ENCODE data around the gene KSR1. TPM values are rescaled to one million over a fixed set of nuclear protein-coding genes. Genes with fewer than 3 reads are reported as not detected.

The KSR1 gene
- polyA plus RNA-seq, 1 donor from 2014 or later: 9.2 TPM

GRCh38 chr17:27569257-27569722 lies 113.0 kb downstream of the KSR1 start:
- Histone ChIP-seq H3K27ac (ENCODE audit: low read length) (no peak overlapping the region), H3K9ac (ENCODE audit: low read length) (no peak overlapping the region)

GRCh38 chr17:27569884-27570577 lies 113.8 kb downstream of the KSR1 start:
- Histone ChIP-seq H3K36me3 (ENCODE audit: insufficient read depth, low read length) (no peaks in the 10 kb centered on the region), H3K4me2 (ENCODE audit: low read length) (no peak overlapping the region), H3F3A (ENCODE audit: insufficient read depth, low read length, poor library complexity, severe bottlenecking) (no peaks in the 10 kb centered on the region), H3K9ac (ENCODE audit: low read length) (no peak overlapping the region), H4K20me1 (ENCODE audit: insufficient read depth) (no peaks in the 10 kb centered on the region), H3K9me2 (ENCODE audit: insufficient read depth, low read length) (no peaks in the 10 kb centered on the region), H3K4me3 (ENCODE audit: low read length) (no peak overlapping the region), H2AFZ (ENCODE audit: low read depth, low read length) (no peak overlapping the region), H3K79me2 (replicated peaks; ENCODE audit: insufficient read depth, low read length) (no peaks in the 10 kb centered on the region), H3K27ac (ENCODE audit: low read length) (no peak overlapping the region), H3K27me3 (ENCODE audit: insufficient read depth, low read depth, low read length) (no peaks in the 10 kb centered on the region), H3K9me3 (ENCODE audit: low read length) (no peaks in the 10 kb centered on the region)
- no peak for TF ChIP-seq SMC3 (conservative IDR thresholded peaks at IDR 0.05; ENCODE audit: poor library complexity)
- TF ChIP-seq REST (IDR thresholded peaks at IDR 0.05; ENCODE audit: borderline replicate concordance): no peak
- TF ChIP-seq MXI1 (conservative IDR thresholded peaks at IDR 0.05; ENCODE audit: poor library complexity, severe bottlenecking): no peak
- no peak for TF ChIP-seq CTCF (IDR thresholded peaks at IDR 0.05; ENCODE audit: poor library complexity, severe bottlenecking)
- TF ChIP-seq POLR2AphosphoS5 (IDR thresholded peaks at IDR 0.05): no peak

More at GRCh38 chr17:27569257-27569722, 113.0 kb downstream of the KSR1 start:
- no peaks in the 10 kb centered on the region for H3K27me3 ChIP-seq (ENCODE audit: insufficient read depth, low read depth, low read length)
- H3K4me2 ChIP-seq (ENCODE audit: low read length): no peak overlapping the region
- no peak overlapping the region for H2AFZ ChIP-seq (ENCODE audit: low read depth, low read length)
- no peaks in the 10 kb centered on the region for H4K20me1 ChIP-seq (ENCODE audit: insufficient read depth)
- no peak overlapping the region for H3K4me3 ChIP-seq (ENCODE audit: low read length)
- no peaks in the 10 kb centered on the region for H3K9me2 ChIP-seq (ENCODE audit: insufficient read depth, low read length)
- H3K9me3 ChIP-seq (ENCODE audit: low read length): no peaks in the 10 kb centered on the region
- no peaks in the 10 kb centered on the region for H3K36me3 ChIP-seq (ENCODE audit: insufficient read depth, low read length)
- no peaks in the 10 kb centered on the region for H3F3A ChIP-seq (ENCODE audit: insufficient read depth, low read length, poor library complexity, severe bottlenecking)
- H3K79me2 ChIP-seq (replicated peaks; ENCODE audit: insufficient read depth, low read length): no peaks in the 10 kb centered on the region
- no peak for TF ChIP-seq POLR2AphosphoS5 (IDR thresholded peaks at IDR 0.05)
- no peak for TF ChIP-seq MXI1 (conservative IDR thresholded peaks at IDR 0.05; ENCODE audit: poor library complexity, severe bottlenecking)
- no peak for TF ChIP-seq CTCF (IDR thresholded peaks at IDR 0.05; ENCODE audit: poor library complexity, severe bottlenecking)
- no peak for TF ChIP-seq RAD21 (conservative IDR thresholded peaks at IDR 0.05)
- no peak for TF ChIP-seq SMC3 (conservative IDR thresholded peaks at IDR 0.05; ENCODE audit: poor library complexity)
- no peak for TF ChIP-seq EP300 (conservative IDR thresholded peaks at IDR 0.05; ENCODE audit: poor library complexity, severe bottlenecking)
- no peak for TF ChIP-seq TAF1 (IDR thresholded peaks at IDR 0.05; ENCODE audit: low read depth)
- no peak for TF ChIP-seq REST (IDR thresholded peaks at IDR 0.05; ENCODE audit: borderline replicate concordance)
- TF ChIP-seq EZH2 (IDR thresholded peaks at IDR 0.05; ENCODE audit: borderline replicate concordance, insufficient read depth, low read length, poor library complexity, severe bottlenecking): no peak
